ENCODE measurements around the gene GDF2. TPM values are rescaled to one million over a fixed set of nuclear protein-coding genes. Genes with fewer than 3 reads are reported as not detected.

GDF2 gene
- not detected in 2 replicates for total RNA-seq (2014; rRNA removed; shearing (Covaris generic))
- polyA plus RNA-seq (2015; cell fraction: cytosol; rRNA removed) = not detected in 2 replicates
- polyA plus RNA-seq (2015; cell fraction: nucleus; rRNA removed) = not detected in 2 replicates

DNA sequence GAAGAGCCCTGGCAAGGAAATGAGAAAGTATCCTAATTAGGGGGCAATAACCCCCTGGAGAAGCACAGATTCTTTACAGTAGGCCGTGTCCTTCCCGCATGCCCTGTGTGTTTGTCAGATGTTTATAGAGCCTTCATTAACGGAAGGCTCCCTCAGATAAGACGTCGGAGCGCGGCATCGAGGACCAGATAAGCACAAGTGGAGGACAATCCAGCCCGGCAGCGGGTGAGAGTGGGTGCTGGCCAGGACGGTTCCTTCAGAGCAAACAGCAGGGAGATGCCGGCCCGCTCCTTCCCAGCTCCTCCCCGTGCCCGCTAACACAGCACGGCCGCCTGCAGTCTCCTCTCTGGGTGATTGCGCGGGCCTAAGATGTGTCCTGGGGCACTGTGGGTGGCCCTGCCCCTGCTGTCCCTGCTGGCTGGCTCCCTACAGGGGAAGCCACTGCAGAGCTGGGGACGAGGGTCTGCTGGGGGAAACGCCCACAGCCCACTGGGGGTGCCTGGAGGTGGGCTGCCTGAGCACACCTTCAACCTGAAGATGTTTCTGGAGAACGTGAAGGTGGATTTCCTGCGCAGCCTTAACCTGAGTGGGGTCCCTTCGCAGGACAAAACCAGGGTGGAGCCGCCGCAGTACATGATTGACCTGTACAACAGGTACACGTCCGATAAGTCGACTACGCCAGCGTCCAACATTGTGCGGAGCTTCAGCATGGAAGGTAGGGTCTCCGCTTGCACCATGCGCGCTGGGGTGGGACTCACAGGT, at the start of gene GDF2:
Gene GDF2, plus strand, starts transcription at position 155 of the 762 bp plus-strand sequence. Its CDS starts 215 bp downstream, at position 370.
- no peak for DNase-seq (ENCODE audit: low read depth)

DNA sequence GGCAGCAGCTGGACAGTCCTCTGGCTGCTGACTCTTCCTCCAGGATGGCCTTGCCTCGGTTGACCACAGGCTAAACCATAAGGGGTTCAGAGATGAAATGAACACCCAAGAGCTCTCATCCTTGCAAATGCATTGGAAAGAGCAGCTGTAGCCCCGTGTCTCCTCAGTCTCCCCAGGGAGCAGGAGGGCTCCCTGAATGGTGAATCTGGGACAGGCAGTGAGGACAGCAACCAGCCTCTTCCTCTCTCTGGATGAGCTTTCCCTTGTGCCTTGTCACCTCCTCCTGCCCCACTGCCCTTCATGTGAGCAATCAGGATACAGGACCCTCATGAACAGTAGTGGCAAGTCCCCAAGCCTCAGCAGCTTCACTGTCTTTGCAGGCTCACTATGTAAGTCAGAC, 46.2 kb upstream of the GDF2 start:
- no peak for DNase-seq (ENCODE audit: low read depth)

DNA sequence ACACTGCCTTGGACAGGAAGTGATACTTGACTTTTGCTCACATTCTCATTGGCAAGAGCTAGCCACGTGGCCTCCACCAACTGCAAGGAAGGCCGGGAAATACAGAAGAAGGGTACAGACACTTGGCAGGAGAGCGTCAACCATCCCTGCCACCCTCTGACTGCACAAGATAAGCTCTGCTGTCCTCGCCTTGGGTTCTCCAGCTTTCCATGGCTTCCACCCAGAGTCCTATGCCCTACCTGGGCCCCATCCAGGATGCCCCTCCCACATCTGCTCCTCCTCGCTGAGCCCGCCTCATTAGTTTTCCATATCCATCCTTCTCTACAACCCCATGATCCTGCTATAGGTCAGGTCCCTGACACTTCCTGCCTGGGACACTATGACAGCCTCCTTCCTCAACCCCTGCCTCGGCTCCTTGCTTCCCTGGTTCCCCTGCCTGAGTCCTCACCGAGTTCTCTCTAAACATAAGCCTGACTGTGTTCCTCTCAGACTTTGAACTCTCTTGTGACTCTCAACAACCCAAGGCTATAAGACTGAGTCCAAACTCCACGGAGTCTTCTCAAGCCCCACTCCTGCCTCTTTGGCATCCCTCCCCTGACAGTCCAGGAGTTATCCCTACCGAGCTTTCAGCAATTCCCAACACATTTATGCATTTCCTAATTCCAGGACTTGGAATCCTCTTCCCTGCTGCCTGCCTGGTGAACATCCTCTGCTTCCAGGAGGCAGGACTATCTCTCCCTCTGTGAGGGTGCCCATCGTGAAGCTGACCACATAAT, 45.5 kb upstream of the GDF2 start:
- no peak for DNase-seq (ENCODE audit: low read depth)

DNA sequence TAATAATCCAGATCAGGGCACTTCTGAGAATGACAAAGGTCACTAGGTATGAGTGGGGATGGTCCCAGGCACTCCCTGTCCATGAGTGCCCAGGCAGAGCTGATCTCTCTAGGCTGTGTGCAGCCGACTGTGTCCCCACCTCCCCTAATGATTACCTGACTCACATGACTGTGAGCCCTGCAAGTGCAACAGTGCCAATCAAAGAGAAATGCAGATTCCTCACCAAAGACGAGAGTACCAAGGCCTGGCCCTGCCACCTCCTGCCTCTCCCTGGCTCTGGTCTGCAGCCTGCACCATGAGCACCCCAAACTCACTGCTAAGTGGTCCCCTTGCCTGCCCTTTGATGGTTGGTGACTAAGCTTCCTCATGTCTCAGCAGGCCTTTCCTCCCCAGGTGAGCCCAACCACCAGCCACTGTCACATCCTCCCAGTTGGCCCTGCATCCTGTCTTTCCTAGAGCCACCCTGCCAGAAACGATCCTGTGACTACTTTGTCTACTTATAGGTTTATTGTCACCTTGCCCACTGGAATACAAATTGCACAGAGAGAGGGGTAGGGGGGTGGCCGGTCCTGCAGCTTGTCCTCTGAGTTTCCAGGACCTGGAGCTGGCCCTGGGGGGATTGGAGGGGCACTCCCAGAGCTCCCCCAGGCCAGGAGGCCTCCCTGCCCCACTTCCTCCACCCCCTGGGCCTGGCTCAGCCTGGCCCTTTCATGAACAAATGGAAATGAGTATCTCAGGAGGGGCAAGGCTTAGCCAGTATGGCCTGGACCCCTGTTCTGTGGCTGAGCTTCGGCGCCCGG, 44.7 kb upstream of the GDF2 start:
- peak; percentile 6 for DNase-seq (ENCODE audit: low read depth)

DNA sequence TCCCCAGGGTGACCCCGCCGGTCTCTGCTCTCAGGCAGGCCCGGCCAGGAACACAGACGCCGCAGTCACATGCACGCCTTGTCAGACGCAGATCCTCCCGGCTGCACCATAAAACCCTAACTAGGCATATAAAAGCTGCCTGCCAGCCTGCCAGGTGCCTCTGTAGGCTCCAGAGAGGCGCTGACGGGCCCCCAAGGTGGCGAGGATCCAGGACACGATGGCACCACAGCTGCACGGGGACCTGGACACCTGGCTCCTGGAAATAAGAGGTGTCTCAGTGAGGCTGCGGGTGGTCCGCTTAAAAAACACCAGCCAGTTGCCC, 44.1 kb upstream of the GDF2 start:
- DNase-seq (ENCODE audit: low read depth) = no peak

DNA sequence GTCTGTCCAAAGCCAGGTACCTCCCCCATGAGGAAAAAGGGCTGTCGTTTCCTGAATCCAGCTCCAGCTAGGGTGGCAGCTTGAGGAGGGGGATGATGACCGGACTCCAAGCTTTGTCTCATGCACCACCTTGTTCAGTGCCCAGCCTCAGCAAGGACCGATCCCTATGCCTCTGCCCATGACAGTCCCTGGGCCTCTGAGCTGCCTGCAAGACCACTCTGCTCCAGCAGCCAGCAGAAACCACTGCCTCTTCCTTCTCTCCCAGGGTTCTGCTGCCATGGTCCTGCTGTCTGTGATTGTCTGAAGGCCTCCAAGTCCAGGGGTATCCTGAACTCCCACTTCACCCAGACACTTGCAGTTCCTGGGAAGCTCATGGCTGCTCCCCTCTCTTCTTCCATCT, 43.5 kb upstream of the GDF2 start:
- DNase-seq (ENCODE audit: low read depth) = no peak

DNA sequence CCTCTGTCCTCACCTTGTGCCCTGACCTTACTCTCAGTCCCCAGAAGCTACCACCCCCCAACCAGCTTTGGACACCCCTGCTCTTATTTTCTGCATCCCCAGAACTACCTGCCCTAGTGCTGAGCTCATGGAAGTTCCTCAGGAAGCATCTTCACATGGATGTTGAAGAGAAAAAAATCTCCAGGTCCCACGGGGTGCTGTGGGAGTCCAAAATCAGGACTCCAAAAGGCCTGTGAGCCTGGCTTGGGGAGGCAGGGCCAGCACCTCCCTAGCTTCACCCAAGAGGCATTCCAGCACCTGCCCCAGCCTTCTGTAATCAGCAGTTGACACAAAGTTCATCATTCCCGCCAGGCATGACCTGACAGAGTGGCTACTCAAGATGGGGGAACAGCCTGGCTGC, 43.0 kb upstream of the GDF2 start:
- DNase-seq (ENCODE audit: low read depth) = no peak

DNA sequence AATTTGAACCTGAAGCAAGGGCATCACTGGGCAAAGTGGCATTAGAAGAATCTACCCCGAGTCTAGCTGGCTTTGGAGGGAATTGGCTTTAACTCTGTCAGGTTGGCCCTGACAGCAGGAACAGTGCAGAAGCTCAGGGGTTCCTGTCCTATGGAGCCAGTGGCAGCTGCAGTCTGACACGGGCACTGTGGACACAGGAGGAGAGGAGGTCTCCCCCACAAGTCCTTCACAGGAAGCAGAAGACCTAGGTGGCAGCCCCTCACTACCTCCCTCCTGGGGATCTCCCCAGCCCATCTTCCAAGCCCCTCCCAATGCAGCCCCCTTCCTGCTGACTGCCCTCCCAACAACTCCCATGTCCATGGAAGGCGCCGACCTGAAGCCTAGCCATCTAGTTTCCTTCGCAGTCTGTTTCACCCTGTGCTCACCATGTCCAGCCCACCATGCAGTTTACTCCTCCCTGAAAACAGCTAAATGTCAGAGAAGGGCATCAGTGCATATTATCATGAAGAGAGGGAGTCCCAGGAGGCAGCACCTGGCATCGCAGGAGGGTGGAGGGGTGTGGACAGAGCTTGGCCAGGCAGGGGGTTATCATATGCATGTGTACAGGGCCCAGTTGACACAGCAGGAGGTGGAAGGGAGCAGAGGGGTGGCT, 40.1 kb upstream of the GDF2 start:
- DNase-seq (ENCODE audit: low read depth) = no peak

DNA sequence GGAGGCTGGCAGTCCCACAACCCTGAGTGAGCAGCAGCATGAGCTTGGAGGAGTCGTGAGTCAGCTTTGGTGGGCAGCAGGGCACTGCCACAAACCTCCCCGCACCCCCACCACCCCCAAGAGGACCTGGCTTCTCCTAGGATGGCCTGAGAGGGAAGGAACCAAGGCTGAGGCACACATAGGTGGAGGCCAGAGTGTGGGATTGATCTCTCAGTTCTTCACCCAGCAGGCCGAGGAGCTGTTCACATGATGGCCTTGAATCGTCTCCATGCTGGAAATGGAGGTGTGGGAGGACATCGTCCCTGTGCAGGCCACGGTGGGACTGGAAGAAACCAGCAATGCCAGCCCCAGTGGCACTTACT, 39.6 kb upstream of the GDF2 start:
- no peak for DNase-seq (ENCODE audit: low read depth)

DNA sequence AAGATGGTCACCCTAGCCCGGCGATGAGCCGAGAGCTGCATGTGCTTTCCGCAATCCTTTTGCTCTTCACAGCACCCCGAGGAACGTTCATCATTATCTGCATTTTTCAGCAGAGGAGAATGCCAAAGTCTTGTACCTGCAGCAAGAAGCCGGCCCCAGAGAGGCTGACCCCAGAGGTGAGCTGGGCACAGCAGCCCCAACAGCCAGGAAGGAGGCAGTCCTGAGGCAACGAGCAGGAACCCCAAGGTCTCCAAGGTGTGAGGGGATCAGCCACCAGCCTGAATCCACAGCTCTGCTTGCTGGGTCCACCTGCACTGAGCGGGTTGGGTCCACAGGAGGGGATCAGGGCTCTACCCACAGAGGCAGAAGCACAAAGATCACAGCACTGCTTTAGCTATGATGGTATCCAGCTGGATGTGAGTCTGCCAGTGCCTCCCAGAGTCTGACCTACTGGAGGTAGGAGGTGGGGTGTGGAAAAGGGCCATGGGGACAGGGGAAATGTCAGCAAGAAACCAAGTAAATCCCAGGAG, 39.1 kb upstream of the GDF2 start:
- DNase-seq (ENCODE audit: low read depth) = no peak

DNA sequence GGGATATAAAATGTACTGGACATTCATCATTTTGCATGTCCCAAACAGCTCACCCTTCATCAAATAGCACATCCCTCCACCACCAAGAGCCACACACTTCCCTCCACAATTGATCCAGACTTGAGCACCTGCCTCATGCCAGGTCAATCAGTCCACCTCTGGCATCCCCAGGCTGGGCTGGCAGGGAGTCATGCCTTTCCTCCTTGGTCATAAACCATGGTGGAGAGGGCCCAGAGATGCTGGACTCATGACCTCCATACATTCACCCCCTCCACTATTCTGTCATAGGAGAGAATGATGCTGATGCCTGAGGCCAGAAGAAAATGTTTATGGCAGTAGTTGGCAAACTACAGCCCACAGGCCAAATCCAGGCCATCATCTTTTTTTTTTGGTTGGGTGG, 38.4 kb upstream of the GDF2 start:
- no peak for DNase-seq (ENCODE audit: low read depth)

DNA sequence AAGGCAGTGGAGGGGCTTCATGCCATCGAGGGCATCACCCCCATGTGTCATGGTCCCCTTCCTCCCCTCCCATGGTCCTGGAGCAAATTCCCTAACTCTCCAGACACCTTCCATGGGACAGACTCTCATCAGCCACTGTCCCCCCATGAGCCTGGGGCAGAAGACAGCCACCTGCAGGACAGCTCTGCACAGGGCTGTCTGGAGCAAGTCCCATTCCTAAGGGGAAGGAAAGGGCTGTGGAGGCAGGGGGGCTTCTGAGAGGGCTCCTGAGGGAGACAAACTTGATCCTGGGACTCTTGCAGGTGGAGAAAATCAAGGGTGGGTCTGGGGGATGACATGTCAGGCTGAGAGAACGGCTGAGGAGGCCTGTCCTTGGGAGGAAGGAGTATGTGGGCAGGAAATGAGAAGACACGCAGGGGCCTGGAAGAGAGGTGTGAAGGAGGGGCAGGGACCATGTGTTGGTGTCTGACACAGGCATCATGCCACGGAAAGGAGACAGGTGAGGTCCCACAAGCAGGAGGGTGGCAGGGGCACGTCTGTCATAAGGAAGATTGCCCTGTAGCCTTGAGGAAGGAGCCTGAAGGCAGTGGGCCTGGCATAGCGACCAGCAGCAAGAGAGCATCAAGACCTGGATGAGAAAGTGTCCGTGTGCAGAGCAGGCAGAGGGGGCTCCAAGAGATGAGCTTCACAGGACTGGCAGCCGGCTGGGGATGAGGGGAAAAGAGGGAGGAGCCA, 36.7 kb upstream of the GDF2 start:
- no peak for DNase-seq (ENCODE audit: low read depth)

DNA sequence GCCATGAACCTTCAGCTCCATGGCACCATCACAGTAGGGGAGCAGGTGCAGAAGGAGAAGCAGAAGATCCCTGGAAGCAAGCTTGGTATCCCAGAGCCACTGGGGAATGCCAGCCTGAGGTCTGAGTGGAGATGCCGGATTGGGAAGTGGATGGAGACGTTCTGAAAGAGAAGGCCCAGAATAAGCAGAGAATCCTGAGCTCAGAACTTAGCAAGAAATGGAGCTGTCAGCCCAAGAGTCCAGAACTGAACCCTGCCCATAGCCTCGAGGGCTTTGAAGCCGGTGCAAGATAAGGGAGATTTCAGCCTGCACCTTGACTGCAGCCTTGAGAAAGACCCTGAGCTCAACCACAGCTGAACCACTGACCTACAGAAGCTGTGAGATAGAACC, 36.1 kb upstream of the GDF2 start:
- no peak for DNase-seq (ENCODE audit: low read depth)

DNA sequence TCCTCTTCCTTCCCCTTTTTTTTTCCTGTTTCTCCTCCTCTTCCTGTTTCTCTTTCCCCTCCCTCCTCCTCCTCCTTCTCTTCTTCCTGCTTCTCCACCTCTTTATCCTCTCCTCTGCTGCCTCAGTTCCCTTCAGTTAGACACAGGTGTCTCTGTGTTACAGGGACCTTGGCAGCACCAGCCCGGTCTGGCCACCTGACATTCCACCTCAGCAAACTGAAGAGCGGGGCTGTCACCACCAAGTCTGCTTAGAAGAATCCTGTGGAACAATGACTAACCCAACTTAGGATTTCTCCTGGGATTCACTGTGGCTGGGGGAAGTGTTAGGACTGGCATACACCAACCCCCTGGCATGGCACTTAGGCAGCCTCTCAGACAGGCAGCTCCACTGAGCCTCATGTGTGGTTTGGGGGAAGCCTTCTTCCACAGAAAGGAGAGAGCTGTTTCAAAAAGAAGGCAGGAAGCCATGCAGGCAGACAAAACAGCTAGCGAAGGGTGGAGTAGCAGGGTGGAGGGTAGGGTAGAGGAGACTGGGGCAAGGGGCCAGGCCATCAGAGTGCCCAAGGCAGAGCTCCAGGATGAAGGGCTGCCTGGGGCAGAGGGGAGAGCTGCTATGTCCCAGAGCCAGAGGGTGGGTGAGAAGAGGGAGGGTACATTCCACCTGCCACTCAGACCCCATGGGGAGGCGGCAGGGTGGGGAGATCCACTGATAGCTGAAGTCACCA, 35.5 kb upstream of the GDF2 start:
- DNase-seq (ENCODE audit: low read depth) = no peak

DNA sequence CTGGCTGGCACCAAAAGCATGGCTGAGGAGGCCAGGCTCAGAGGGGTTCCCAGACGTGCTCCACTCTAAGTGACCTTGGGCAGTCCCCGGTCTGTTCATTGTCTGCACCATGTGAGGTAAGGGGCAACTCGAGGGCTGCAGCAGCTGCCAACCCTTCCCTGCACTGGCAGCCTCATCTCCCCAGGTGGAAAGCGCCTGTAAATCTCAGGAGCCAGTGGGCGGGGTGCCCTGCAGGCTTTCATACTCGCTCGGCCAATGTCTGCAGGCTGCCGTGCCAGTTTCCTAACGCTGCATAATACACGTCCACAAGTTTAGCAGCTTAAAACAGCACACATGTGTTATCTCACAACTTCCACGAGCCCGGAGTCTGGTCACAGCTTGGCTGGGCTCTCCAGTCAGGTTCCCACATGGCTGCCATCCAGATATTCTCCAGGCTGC, 34.9 kb upstream of the GDF2 start:
- no peak for DNase-seq (ENCODE audit: low read depth)

DNA sequence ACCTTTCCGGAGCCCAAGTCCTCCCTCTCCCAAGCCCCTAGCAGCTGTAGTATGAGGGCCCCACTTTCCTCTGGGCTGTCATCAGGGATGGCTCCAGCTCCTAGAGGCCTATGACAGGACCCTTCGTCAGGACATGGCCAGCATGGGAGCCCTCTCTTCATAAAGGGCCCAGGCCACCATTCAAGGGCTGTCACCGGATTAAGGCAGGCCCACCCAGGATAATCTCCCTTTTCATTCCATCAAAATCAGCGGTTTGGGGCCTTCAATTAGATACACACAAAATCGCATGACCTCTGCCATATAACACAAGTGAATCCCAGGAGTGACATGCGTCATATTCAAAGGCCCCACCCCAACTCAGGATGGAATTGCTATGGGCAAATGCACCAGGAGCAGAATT, 34.4 kb upstream of the GDF2 start:
- DNase-seq (ENCODE audit: low read depth) = no peak

DNA sequence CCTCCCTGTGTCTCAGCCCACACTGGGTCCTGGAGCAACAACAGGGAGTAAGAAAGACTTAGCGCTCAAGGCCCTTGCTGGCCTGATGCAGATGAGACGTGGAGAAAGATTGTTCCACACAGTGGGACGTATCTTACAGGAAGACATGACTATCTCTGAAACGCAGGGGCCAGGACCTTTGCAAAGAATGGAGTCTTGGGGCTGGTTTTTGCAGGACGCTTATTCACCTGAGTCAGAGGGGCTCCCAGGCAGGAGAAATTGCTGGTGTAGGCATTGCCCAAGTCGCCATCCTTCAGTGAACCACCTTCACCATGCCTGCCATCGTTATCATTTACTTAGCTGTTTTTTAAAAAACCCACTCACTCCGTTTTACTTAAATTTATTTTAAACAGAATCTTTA, 34.0 kb upstream of the GDF2 start:
- no peak for DNase-seq (ENCODE audit: low read depth)

DNA sequence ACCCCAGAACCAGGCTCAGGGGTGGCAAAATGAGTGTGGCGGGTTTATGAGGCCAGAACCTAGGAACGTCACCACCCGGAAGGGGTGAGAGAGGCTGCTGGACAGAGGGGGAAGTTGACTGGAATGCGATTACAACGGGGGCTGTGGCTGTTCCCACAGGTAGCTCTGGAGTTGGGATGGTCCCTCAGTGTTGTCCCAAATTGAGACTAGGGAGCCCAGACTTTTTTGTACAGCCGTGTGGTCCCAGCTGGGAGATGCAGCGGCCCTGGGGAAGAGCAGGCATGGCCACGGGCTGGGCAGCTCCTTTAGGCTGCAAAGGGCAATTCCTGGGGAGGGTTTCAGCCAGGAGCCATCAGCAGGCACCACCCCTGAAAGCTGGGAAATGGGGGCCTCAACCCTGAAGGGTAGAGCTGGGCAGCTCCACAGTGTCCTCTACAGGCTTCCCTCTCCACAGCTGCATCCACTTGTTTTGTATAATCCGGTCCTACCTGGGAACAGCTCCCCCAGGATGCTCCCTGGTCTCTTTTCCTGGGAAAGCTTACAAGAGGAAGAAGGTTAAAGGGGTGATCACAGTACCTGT, 33.2 kb upstream of the GDF2 start:
- no peak for DNase-seq (ENCODE audit: low read depth)

DNA sequence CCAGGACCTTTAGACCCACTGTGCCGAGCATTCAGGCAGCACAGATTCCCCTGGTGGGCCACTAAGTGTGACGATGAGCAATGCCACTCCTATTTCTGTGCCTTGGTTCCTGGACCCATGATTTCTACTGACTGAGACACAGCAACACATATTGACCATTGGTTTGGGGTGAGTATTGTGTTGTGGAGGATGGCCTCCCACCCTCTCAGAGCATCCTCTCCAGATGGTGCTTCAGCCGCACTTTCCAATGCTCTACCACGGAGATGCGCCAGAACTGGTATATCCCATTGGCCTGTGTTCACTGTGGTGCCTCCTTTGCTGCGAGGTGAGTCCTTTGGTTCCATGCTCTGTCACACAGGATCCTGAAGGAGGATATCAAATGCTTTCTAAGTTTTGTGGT, 32.3 kb upstream of the GDF2 start:
- DNase-seq (ENCODE audit: low read depth) = no peak

DNA sequence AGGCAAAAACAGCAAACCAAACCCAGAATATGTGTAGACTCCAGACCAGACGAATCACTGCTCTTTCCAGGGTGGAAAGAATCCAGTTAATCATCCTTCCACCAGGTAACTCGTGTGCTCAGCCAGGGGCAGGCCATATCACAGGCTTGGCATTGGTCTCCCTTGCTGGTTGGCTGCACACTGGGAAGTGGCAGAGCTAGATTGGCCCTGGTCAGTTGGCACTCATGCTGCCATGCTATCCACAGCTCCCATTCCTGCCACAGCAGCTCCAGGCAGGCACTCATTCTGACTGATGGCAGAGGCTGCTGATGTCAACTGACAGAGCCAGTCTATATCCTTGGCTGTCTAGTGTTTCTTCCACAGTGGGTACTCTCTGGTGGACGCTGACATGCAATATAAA, 31.9 kb upstream of the GDF2 start:
- DNase-seq (ENCODE audit: low read depth) = no peak

Measured in HT1080 (cell line).